GM21381 (cell line): ENCODE data around the gene SUDS3.

Source experiments
- ATAC-seq: cut with Tn5 transposase; IDR thresholded peaks from one replicate; pipeline ENCODE4 v1.9.1; 2021; ENCODE audit warnings: mild to moderate bottlenecking, moderate library complexity; ENCODE audit not compliant: unreplicated experiment

The SUDS3 gene

GRCh38 chr12:118436986-118437385 lies 60.6 kb downstream of the SUDS3 start:
- ATAC-seq: no peak

- ATAC-seq: no peak
Observed at GRCh38 chr12:118439068-118439467, 62.7 kb downstream of the SUDS3 start.

GRCh38 chr12:118446247-118446646 lies 69.9 kb downstream of the SUDS3 start:
- no peak for ATAC-seq

GRCh38 chr12:118447181-118447580 lies 70.8 kb downstream of the SUDS3 start:
- no peak for ATAC-seq

GRCh38 chr12:118448341-118448740 lies 72.0 kb downstream of the SUDS3 start:
- no peak for ATAC-seq

GRCh38 chr12:118455327-118455726 lies 79.0 kb downstream of the SUDS3 start:
- no peak for ATAC-seq

GRCh38 chr12:118456741-118457140 lies 80.4 kb downstream of the SUDS3 start:
- ATAC-seq: no peak

GRCh38 chr12:118459110-118459509 lies 82.8 kb downstream of the SUDS3 start:
- no peak for ATAC-seq

GRCh38 chr12:118463677-118464076 lies 87.3 kb downstream of the SUDS3 start:
- no peak for ATAC-seq

- ATAC-seq: no peak
Observed at GRCh38 chr12:118465706-118466105, 89.4 kb downstream of the SUDS3 start.
